Measurements from ENCODE around the gene SRRD. TPM values are rescaled to one million over a fixed set of nuclear protein-coding genes. Genes with fewer than 3 reads are reported as not detected.
"Not testable (repeated sequence)": the region's sequence is repeated elsewhere in the genome, so short reads cannot be mapped to it uniquely, and the experiment has no call there.

SRRD gene, protein sequence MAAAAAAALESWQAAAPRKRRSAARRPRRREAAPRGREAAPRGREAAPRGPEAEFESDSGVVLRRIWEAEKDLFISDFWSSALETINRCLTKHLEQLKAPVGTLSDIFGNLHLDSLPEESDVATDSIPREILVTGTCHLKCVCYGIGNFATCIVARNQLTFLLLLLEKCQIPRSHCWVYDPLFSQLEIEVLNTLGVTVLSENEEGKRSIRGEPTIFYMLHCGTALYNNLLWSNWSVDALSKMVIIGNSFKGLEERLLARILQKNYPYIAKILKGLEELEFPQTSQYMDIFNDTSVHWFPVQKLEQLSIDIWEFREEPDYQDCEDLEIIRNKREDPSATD
- 20.1 TPM for total RNA-seq (ENCODE audit: unreplicated experiment)
- long read RNA-seq, full-length matches to known transcripts: 8 of 10 reads
- long read RNA-seq, partial matches to known transcripts: 0 of 10 reads
- long read RNA-seq, other reads (novel, unspliced or antisense): 2 of 10 reads

DNA sequence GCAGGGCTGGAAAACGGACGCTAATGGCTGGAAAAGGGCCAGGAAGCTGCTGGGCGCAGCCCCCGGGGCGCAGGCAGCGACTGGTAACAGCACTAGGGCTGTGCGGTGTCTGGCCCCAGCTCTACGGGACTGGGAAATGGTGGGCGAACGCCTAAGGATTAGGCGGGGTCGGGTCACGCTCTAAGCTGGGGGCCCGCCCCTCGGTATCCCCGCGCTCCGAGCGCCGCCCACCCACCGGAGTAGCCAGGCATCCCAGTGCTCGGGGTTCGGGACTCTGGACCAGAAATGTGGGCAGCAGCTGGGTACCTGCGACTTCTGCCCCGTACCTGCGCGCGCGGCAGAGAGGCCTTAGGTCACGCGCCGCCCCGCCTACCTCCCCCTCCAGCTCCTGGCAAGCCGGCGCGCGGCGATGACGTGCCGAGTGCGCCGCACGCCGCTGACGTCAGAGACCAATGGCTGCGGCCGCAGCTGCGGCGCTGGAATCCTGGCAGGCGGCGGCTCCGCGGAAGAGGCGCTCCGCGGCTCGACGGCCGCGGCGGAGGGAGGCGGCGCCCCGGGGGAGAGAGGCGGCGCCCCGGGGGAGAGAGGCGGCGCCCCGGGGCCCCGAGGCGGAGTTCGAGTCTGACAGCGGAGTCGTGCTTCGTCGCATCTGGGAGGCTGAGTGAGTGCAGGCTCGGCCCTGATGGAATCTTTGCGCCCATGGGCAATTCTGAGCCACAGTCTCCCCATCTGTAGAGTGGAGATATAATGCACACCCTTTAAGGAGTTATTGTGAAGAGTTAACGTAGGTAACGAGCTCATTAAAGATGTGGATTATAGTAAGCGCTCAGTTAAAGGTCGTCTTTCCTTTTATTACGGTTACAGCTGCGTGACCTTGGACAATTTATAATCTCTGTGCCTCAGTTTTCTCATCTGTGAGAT, at the start of gene SRRD, which contains the start of gene HPS4:
Gene SRRD (plus strand): TSS at position 439 of the 921 bp plus-strand sequence. CDS start 14 bp downstream, at position 453.
Gene HPS4 (minus strand): TSS at position 345 of the 921 bp plus-strand sequence. CDS start 2,021 bp downstream, outside the sequence.
- Mint-ChIP-seq H3K36me3 (ENCODE audit: unreplicated experiment) (no peaks in the 10 kb centered on the region), H3K4me3 (ENCODE audit: unreplicated experiment) (peak within 1 kb of the TSS; percentile 98), H3K9me3 (ENCODE audit: unreplicated experiment) (peaks cover 3% of the 10 kb centered on the region), H3K4me1 (ENCODE audit: low read depth, unreplicated experiment) (peaks cover 32% of the 10 kb centered on the region), H3K27me3 (ENCODE audit: unreplicated experiment) (peaks cover 3% of the 10 kb centered on the region), H3K27ac (ENCODE audit: unreplicated experiment) (peak within 1 kb of the TSS; percentile 98)
- TF ChIP-seq, protein P1, sequence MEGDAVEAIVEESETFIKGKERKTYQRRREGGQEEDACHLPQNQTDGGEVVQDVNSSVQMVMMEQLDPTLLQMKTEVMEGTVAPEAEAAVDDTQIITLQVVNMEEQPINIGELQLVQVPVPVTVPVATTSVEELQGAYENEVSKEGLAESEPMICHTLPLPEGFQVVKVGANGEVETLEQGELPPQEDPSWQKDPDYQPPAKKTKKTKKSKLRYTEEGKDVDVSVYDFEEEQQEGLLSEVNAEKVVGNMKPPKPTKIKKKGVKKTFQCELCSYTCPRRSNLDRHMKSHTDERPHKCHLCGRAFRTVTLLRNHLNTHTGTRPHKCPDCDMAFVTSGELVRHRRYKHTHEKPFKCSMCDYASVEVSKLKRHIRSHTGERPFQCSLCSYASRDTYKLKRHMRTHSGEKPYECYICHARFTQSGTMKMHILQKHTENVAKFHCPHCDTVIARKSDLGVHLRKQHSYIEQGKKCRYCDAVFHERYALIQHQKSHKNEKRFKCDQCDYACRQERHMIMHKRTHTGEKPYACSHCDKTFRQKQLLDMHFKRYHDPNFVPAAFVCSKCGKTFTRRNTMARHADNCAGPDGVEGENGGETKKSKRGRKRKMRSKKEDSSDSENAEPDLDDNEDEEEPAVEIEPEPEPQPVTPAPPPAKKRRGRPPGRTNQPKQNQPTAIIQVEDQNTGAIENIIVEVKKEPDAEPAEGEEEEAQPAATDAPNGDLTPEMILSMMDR (IDR thresholded peaks at IDR 0.05; ENCODE audit: partially characterized antibody, unreplicated experiment): no peak
- peak; percentile 94 for DNase-seq

DNA sequence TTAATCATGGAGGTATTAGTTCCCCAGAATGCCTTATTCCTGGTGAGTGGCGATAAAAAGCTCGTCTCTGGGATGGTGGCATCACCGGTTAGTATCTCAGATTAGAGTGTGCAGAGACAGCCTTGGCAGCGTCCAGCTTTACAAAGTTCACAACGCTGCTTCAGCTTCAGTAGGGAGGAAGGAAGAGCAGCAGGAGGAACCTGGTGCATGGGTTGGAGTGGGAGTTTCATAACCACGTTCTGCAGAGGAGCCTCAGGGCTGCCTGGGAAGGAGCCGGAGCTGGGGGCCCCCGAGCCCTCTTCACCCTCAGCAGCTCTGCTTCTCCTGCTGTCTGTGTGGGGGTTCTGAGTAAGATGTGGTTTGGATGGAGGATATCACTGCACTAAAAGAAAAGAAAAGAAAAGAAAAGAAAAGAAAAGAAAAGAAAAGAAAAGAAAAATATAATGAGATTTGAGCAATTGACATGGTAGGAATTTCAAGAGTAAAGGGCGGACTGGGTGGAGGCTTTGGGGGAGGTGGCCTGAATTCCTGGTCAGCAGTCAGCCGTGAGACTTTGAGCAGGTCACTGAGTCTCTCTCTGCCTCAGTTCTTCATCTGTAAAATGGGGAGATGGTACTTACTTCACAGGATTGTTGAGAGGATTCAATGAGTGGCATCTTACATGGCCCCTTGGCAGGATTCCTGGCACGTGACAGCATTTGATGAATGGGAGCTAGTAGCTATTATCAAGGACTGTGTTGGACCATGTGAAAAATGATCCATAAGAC, 48.2 kb upstream of the SRRD start:
- Mint-ChIP-seq H3K36me3 (ENCODE audit: unreplicated experiment) (no peaks in the 10 kb centered on the region), H3K4me1 (ENCODE audit: low read depth, unreplicated experiment) (peaks cover 24% of the 10 kb centered on the region)

DNA sequence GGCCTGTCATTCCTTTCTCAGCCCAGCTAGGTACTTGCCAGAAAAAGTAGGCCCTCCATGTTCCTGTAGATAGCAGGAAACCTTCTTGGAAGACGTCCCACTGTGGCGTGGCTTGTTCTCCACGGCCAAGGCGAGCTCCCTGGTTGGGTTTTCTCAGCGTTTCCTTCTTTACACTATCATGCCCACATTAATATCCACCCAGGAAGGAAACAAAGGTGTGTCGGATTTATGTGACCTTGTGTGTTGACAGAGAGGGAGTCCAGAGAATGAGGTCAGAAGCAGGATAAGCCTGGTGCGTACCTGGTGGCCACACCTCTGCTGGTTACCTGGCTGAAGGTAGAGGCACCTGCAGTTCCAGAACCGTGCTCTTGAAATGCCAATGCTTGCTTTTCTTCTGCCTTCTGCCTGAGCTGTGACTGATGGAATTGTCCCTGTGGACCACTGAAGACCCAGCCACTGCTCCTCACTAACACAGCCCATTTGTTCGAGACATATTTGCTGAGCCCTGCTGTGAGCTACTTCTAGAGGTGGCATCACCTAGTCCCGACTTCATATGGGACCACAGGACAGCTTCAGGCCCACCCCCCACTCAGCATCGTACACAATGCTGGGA, 46.7 kb upstream of the SRRD start:
- H3K4me3 Mint-ChIP-seq (ENCODE audit: unreplicated experiment): no peak overlapping the region
- peaks cover 15% of the 10 kb centered on the region for H3K4me1 Mint-ChIP-seq (ENCODE audit: low read depth, unreplicated experiment)
- no peaks in the 10 kb centered on the region for H3K36me3 Mint-ChIP-seq (ENCODE audit: unreplicated experiment)
- H3K9me3 Mint-ChIP-seq (ENCODE audit: unreplicated experiment): peaks cover 6% of the 10 kb centered on the region
- DNase-seq: no peak
- TF ChIP-seq, protein P1 (IDR thresholded peaks at IDR 0.05; ENCODE audit: partially characterized antibody, unreplicated experiment): no peak
- peak overlapping the region; percentile 42 for H3K27ac Mint-ChIP-seq (ENCODE audit: unreplicated experiment)
- peaks cover 5% of the 10 kb centered on the region for H3K27me3 Mint-ChIP-seq (ENCODE audit: unreplicated experiment)

More for the DNA sequence above, 48.2 kb upstream of the SRRD start:
- Mint-ChIP-seq H3K27ac (ENCODE audit: unreplicated experiment) (no peak overlapping the region), H3K9me3 (ENCODE audit: unreplicated experiment) (peaks cover 6% of the 10 kb centered on the region), H3K27me3 (ENCODE audit: unreplicated experiment) (peaks cover 5% of the 10 kb centered on the region), H3K4me3 (ENCODE audit: unreplicated experiment) (peak overlapping the region; percentile 39)
- no peak for DNase-seq
- TF ChIP-seq, protein P1 (IDR thresholded peaks at IDR 0.05; ENCODE audit: partially characterized antibody, unreplicated experiment): no peak

DNA sequence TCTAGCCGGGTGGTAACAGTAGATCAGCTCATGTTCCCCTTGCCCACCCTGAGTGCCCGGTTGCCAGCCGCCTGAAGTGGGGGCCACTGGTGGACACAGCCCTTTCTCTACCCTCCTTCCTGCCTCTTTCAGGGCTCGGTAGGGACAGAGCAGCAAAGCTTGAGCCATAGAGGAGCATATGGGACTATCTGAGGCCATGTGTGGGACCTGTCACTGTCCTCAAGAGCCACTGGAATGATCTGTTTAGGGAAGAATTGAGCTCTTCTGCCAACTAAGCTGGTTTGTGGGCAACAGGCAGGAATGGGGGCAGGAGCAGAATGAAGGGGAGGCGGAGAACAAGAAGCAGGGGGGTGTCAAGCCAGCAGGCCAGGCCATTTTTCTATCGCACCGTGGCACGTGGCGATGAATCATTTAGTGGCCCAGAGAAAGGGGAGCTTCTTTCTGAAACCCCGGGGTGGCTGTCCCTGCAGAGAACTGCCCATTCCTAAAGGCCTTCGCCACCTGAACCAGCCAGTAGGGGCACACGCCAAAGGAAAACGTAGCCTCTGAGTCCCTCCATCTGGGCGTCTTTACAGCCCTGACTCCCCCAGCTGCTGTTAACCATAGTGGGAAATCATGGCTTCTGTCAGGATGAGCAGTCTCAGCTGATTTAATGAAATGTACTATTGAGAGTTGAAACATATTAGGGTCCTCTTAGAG, 45.8 kb upstream of the SRRD start:
- no peaks in the 10 kb centered on the region for H3K36me3 Mint-ChIP-seq (ENCODE audit: unreplicated experiment)
- H3K27me3 Mint-ChIP-seq (ENCODE audit: unreplicated experiment): peaks cover 5% of the 10 kb centered on the region
- no peak for DNase-seq
- TF ChIP-seq, protein P1 (IDR thresholded peaks at IDR 0.05; ENCODE audit: partially characterized antibody, unreplicated experiment): no peak
- H3K4me3 Mint-ChIP-seq (ENCODE audit: unreplicated experiment): no peak overlapping the region
- peaks cover 6% of the 10 kb centered on the region for H3K9me3 Mint-ChIP-seq (ENCODE audit: unreplicated experiment)
- peaks cover 15% of the 10 kb centered on the region for H3K4me1 Mint-ChIP-seq (ENCODE audit: low read depth, unreplicated experiment)
- peak overlapping the region; percentile 42 for H3K27ac Mint-ChIP-seq (ENCODE audit: unreplicated experiment)

DNA sequence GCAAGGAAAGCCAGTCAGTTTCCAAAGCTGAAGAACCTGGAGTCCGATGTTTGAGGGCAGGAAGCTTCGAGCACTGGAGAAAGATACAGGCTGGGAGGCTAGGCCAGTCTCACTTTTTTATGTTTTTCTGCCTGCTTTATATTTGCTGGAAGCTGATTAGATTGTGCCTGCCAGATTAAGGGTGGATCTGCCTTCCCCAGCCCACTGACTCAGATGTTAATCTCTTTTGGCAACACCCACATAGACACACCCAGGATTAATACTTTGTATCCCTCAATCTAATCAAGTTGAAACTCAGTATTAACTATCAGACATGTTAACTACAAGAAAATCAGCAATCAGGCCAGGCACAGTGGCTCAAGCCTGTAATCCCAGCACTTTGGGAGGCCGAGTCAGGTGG, 44.9 kb upstream of the SRRD start:
- DNase-seq; H3K27me3 Mint-ChIP-seq (ENCODE audit: unreplicated experiment); H3K4me3 Mint-ChIP-seq (ENCODE audit: unreplicated experiment); H3K9me3 Mint-ChIP-seq (ENCODE audit: unreplicated experiment); H3K36me3 Mint-ChIP-seq (ENCODE audit: unreplicated experiment); H3K27ac Mint-ChIP-seq (ENCODE audit: unreplicated experiment): not testable (repeated sequence)
- H3K4me1 Mint-ChIP-seq (ENCODE audit: low read depth, unreplicated experiment): peaks cover 15% of the 10 kb centered on the region
